Progenitor cell of endocrine pancreas (in vitro differentiated cells): ENCODE results near the gene OR9G1. TPM values are rescaled to one million over a fixed set of nuclear protein-coding genes. Genes with fewer than 3 reads are reported as not detected.

Experiments
- DNase-seq: peaks from one replicate; pipeline ENCODE4 v3.0.0; 2021; ENCODE audit warnings: low spot score; ENCODE audit not compliant: unreplicated experiment
- H3K27ac Mint-ChIP-seq: 2 replicates; pipeline ENCODE4 v1.8.0; 2021; ENCODE audit warnings: mild to moderate bottlenecking, moderate library complexity, mixed read lengths
- H3K27me3 Mint-ChIP-seq: 2 replicates; pipeline ENCODE4 v1.8.0; 2021; ENCODE audit warnings: mixed read lengths
- H3K36me3 Mint-ChIP-seq: 2 replicates; pipeline ENCODE4 v1.8.0; 2022; ENCODE audit warnings: mixed read lengths; ENCODE audit not compliant: insufficient read depth
- H3K4me1 Mint-ChIP-seq: 2 replicates; pipeline ENCODE4 v1.8.0; 2021; ENCODE audit warnings: low read depth, mixed read lengths
- H3K4me3 Mint-ChIP-seq: 2 replicates; pipeline ENCODE4 v1.8.0; 2021; ENCODE audit warnings: low read depth, mild to moderate bottlenecking, moderate library complexity, mixed read lengths
- H3K9me3 Mint-ChIP-seq: 2 replicates; pipeline ENCODE4 v1.8.0; 2021; ENCODE audit warnings: low read depth, mixed read lengths
- total RNA-seq: library from RNA; stranded (reverse); gene quantifications from 2 replicates; pipeline ENCODE4 v1.2.1, GENCODE V29; 2021
- TF ChIP-seq, protein P1 (sequence below): fragments of 200-600 bp; sonication (generic); IDR thresholded peaks from one replicate; pipeline ENCODE4 v1.5.0; 2021; ENCODE audit warnings: antibody characterized with exemption, mild to moderate bottlenecking; ENCODE audit not compliant: unreplicated experiment

Gene OR9G1
- total RNA-seq, 1 donor from 2014 or later, result not detected

DNA sequence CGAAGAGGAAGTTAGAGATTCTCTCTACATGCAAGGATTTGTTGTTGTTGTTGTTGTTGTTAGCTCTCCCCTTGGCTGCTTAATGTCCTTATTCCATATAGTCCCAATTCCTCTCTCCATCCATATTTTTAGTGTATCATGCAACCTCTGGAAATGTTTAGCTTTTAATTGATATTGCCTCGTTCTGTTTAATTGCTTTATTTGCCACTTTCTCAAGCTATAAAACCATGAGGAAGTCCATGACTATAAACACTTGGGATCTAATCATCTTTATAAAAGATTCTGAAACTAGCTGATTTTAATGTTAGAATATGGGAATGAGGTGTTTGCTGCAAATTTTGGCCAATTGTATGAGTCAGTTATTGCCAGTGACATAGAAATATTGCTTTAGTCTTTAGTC is 5.5 kb upstream of the OR9G1 start:
- no peaks in the 10 kb centered on the region for H3K27me3 Mint-ChIP-seq
- H3K36me3 Mint-ChIP-seq, result no peaks in the 10 kb centered on the region
- TF ChIP-seq, protein P1, sequence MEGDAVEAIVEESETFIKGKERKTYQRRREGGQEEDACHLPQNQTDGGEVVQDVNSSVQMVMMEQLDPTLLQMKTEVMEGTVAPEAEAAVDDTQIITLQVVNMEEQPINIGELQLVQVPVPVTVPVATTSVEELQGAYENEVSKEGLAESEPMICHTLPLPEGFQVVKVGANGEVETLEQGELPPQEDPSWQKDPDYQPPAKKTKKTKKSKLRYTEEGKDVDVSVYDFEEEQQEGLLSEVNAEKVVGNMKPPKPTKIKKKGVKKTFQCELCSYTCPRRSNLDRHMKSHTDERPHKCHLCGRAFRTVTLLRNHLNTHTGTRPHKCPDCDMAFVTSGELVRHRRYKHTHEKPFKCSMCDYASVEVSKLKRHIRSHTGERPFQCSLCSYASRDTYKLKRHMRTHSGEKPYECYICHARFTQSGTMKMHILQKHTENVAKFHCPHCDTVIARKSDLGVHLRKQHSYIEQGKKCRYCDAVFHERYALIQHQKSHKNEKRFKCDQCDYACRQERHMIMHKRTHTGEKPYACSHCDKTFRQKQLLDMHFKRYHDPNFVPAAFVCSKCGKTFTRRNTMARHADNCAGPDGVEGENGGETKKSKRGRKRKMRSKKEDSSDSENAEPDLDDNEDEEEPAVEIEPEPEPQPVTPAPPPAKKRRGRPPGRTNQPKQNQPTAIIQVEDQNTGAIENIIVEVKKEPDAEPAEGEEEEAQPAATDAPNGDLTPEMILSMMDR, result no peak
- no peaks in the 10 kb centered on the region for H3K4me1 Mint-ChIP-seq
- H3K9me3 Mint-ChIP-seq, result no peaks in the 10 kb centered on the region
- H3K27ac Mint-ChIP-seq, result no peak overlapping the region
- no peak overlapping the region for H3K4me3 Mint-ChIP-seq
- DNase-seq, result no peak

- no peak overlapping the region for H3K4me3 Mint-ChIP-seq
- TF ChIP-seq, protein P1, result no peak
- no peaks in the 10 kb centered on the region for H3K27me3 Mint-ChIP-seq
- no peaks in the 10 kb centered on the region for H3K9me3 Mint-ChIP-seq
- no peaks in the 10 kb centered on the region for H3K36me3 Mint-ChIP-seq
- no peaks in the 10 kb centered on the region for H3K4me1 Mint-ChIP-seq
- DNase-seq, result no peak
- H3K27ac Mint-ChIP-seq, result no peak overlapping the region
Measured at GRCh38 chr11:56700242-56700913, 1.5 kb downstream of the OR9G1 start.

DNA sequence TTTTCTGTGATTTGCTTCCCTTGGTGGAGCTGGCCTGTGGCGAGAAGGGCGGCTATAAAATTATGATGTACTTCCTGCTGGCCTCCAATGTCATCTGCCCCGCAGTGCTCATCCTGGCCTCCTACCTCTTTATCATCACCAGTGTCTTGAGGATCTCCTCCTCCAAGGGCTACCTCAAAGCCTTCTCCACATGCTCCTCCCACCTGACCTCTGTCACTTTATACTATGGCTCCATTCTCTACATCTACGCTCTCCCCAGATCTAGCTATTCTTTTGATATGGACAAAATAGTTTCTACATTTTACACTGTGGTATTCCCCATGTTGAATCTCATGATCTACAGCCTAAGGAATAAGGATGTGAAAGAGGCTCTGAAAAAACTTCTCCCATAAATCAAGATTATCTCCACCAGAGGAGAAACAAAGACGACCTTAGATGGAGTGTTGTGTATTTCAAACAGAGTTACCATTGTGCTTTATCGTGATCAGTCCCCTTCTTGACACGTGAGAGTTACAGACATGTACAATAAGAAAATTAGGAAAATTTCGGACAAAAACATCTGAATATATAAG is 2.1 kb downstream of the OR9G1 start:
- Mint-ChIP-seq H3K27me3 (no peaks in the 10 kb centered on the region), H3K4me3 (no peak overlapping the region), H3K36me3 (no peaks in the 10 kb centered on the region), H3K27ac (no peak overlapping the region), H3K9me3 (no peaks in the 10 kb centered on the region), H3K4me1 (no peaks in the 10 kb centered on the region)
- TF ChIP-seq, protein P1, result no peak
- DNase-seq, result no peak

DNA sequence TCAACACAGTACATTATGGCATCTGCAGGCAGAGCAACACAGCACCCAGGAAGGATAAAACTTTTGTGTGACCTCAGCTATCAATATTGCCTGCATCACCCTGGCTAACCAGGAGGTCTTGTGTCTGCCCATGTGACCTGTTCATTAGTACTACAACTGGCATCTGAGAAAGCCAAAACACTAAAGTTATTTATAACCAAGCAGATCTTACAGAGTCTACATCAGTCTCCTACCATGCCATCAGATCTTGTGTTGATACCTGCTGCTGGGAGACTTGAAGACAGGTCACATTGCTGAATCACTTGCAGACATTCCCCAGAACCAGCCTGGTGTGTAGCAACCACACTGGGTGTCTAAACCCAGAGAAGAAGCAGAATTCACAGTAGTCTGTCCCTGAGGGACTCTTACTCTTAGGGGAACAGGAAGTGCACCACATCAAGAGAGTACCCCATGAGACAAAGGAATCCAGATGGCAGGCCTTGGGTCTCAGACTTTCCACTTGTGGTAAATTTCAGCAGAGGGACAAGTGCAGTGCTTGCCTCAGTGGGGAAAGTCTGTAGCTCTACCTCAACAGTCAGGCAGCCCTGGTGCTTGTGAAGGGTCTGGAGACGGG is 7.0 kb downstream of the OR9G1 start:
- peaks cover 2% of the 10 kb centered on the region for H3K36me3 Mint-ChIP-seq
- no peak overlapping the region for H3K4me3 Mint-ChIP-seq
- TF ChIP-seq, protein P1, result no peak
- DNase-seq, result no peak
- H3K27ac Mint-ChIP-seq, result no peak overlapping the region
- H3K27me3 Mint-ChIP-seq, result no peaks in the 10 kb centered on the region
- no peaks in the 10 kb centered on the region for H3K4me1 Mint-ChIP-seq
- peaks cover 24% of the 10 kb centered on the region for H3K9me3 Mint-ChIP-seq

- TF ChIP-seq, protein P1, result no peak
- Mint-ChIP-seq H3K4me3 (no peak overlapping the region), H3K27ac (no peak overlapping the region), H3K9me3 (peaks cover 28% of the 10 kb centered on the region), H3K36me3 (peaks cover 2% of the 10 kb centered on the region), H3K27me3 (no peaks in the 10 kb centered on the region), H3K4me1 (no peaks in the 10 kb centered on the region)
- no peak for DNase-seq
Measured at GRCh38 chr11:56706486-56706885, 7.6 kb downstream of the OR9G1 start.
